GM12865 (cell line): ENCODE results near the gene UBXN4.
"Not testable (repeated sequence)": the region's sequence is repeated elsewhere in the genome, so short reads cannot be mapped to it uniquely, and the experiment has no call there.

Source experiments
- DNase-seq: peaks from one replicate; pipeline ENCODE4 v3.0.0; 2010; ENCODE audit warnings: low read depth
- H3K4me3 ChIP-seq: 2 replicates; pipeline ENCODE4 v1.5.1; 2011; ENCODE audit warnings: mild to moderate bottlenecking, low read depth, low read length, control low read depth
- TF ChIP-seq, protein P1 (sequence below): IDR thresholded peaks from 2 replicates; pipeline ENCODE4 v1.5.1; 2011; ENCODE audit warnings: low read length, control low read depth, low read depth, inconsistent platforms; ENCODE audit not compliant: insufficient read depth; ENCODE audit errors: missing control alignments

UBXN4 gene

DNA sequence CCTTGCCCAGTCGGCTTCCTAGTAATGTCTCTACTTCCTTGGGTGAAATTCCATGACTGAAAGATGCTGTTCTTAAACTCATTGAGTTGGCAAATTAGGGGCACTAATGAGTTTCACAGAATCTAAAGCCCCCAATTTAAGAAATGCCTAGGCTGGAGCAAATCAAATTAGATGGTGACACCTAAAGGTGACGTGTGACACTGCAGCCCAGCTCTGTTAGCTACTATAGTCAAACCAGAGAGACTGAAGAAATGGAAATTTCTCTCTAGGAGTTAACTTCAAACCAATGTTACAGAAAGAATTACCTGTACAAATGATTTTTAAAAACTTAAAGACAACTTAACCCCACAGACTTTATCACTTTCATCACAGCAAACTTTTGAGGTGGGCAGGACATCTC is 58.1 kb downstream of the UBXN4 start:
- DNase-seq = no peak
- TF ChIP-seq, protein P1, sequence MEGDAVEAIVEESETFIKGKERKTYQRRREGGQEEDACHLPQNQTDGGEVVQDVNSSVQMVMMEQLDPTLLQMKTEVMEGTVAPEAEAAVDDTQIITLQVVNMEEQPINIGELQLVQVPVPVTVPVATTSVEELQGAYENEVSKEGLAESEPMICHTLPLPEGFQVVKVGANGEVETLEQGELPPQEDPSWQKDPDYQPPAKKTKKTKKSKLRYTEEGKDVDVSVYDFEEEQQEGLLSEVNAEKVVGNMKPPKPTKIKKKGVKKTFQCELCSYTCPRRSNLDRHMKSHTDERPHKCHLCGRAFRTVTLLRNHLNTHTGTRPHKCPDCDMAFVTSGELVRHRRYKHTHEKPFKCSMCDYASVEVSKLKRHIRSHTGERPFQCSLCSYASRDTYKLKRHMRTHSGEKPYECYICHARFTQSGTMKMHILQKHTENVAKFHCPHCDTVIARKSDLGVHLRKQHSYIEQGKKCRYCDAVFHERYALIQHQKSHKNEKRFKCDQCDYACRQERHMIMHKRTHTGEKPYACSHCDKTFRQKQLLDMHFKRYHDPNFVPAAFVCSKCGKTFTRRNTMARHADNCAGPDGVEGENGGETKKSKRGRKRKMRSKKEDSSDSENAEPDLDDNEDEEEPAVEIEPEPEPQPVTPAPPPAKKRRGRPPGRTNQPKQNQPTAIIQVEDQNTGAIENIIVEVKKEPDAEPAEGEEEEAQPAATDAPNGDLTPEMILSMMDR = no peak
- H3K4me3 ChIP-seq = no peak overlapping the region

DNA sequence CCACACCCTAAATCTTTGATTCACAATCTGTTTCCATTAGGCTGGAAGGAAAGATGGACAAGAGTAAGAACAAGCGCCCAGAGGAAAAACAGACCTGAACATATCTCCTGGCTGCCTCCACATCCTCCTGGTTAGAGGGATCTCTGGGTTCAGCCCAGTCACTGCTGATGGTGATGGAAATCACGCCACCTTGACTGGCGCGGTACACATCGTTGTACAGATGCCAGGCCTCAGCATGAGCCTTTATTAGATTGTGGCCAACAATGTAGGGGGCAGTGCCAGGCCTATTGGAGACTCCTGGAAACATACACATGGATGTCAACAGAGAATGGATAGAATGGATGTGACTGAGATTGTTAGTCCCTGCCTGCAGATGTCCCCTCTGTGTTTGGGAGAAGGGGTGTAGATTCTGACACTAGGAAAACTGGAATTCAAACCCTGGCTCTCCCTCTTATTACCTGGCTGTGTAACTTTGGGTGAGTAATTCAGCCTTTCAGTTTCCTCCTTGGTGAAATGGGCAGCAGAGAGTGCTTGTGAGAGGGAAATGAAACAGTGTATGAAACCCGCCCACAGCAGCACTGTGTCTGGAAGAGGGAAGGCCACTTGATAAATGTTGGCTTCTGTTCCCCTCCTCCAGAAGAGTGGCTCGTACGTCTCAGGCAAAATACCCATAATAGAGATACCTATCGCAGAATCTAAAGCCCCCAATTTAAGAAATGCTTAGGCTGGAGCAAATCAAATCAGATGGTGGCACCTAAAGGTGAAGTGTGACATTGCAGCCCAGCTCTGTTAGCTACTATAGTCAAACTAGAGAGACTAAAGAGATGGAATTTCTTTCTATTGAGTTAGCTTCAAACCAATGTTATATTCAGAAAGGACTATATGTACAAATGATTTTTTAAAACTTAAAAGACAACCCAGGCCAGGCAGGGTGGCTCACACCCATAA is 59.1 kb downstream of the UBXN4 start:
- no peak overlapping the region for H3K4me3 ChIP-seq
- TF ChIP-seq, protein P1 = no peak
- no peak for DNase-seq

DNA sequence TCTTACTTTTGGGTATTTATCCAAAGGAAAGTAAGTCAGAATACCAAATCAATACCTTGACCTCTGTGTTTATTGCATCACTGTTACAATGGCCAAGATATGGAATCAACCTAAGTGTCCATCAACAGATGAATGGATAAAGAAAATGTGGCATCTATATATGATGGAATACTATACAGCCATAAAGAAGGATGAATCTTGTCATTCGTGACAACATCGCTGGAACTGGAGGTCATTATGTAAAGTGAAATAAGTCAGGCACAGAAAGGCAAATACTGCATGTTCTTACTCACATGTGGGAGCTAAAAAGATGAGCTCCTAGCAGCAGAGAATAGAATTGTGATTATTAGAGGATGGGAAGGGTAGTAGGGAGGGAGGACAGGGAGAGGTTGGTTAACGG is 60.7 kb downstream of the UBXN4 start:
- no peak for DNase-seq
- TF ChIP-seq, protein P1 = no peak
- H3K4me3 ChIP-seq = no peak overlapping the region

DNA sequence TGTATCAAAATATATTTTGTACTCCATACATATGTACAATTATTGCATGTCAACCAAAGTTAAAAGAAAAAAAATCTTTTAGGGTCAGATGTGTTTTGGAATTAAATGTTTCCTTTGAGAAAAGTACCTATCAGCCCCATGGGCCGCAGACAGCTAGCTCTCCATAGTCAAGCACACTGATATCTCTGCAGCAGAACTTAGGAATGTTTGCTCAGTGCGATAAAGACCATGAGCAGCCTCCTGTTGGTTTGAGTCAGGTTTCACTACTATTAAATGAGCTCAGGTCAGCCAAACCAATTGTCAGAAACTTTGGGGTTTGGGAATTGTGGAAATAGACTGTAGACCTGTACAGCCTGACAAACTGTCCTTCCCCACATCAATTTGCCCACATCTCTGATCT is 61.6 kb downstream of the UBXN4 start:
- TF ChIP-seq, protein P1 = no peak
- no peak for DNase-seq
- no peak overlapping the region for H3K4me3 ChIP-seq

DNA sequence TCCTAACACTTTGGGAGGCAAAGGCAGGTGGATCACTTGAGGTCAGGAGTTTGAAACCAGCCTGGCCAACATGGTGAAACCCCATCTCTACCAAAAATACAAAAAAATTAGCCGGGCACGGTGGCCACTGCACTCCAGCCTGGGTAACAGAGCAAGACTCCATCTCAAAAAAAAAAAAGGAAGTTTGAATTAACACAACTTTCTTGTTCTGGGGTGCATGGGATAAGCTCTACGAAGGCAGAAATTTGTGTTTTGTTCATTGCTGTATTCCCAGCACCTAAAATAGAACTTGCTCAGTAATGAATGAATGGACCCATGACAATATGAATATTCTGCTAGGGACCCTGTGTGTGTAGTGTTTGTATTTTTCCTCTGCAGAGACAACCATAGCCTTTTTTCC is 66.2 kb downstream of the UBXN4 start:
- DNase-seq, H3K4me3 ChIP-seq: not testable (repeated sequence)

DNA sequence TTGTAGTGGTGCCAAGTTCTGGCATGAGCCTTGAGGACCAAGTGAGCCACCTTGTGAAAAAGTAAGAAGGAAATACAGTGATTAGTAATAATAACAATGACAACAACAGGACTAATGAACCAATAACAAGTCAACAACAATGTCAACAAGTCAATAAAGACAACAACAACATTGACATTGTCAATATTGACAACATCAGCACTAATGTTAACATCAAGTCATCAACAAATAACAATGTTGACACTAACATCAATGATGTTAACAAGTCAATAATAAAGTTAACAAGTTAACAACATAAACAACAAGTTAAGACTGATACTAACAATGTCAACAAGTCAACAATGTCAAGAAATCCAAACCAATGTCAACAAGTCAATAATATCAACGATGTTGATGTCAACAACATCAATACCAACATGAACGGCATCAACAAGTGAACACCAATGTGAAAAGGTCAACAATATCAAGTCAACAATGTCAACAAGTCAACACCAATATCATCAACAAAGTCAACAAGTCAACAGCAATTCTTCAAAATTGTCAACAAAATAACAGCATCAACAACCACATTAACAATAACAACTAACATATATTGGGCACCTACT is 71.4 kb downstream of the UBXN4 start:
- TF ChIP-seq, protein P1 = no peak
- H3K4me3 ChIP-seq = no peak overlapping the region
- no peak for DNase-seq

DNA sequence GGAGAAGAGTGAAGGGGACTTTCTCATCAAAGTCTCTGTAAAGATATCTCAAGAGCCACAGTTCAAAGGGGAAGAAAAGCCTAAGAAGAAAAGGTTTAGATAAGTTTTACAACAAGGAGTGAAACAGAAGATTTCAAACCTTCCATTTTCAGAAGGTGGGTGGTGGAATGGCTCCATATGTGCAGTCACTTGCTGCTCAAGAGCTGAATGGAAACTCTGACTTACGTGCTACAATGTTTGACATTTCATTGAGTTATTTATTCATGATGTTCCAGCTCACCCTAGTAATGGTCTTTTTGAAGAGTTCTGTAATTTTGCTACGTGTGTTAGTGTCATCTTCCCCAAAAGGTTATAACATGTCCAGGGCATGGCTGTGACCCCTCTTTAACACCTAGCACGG is 73.6 kb downstream of the UBXN4 start:
- no peak overlapping the region for H3K4me3 ChIP-seq
- no peak for DNase-seq
- TF ChIP-seq, protein P1 = no peak
